ENCODE results near the gene PLPP6.
A peak's percentile ranks its signal among the peaks of the same experiment; 100 is the strongest.
"Not testable (repeated sequence)": the region's sequence is repeated elsewhere in the genome, so short reads cannot be mapped to it uniquely, and the experiment has no call there.

The PLPP6 gene

GRCh38 chr9:4662108-4662988 is at the start of gene PLPP6:
PLPP6 (plus strand) TSS chr9:4662294; CDS start chr9:4662376, 82 bp downstream.
- DNase-seq: peak; percentile 66 to 80 (median 72)

- no peak for DNase-seq
Observed at GRCh38 chr9:4614627-4615026, 47.5 kb upstream of the PLPP6 start.

GRCh38 chr9:4615251-4615650 is 46.8 kb upstream of the PLPP6 start:
- DNase-seq: no peak

- DNase-seq: peak in 1 of 6 experiments; percentile 4
Observed at GRCh38 chr9:4615778-4616177, 46.3 kb upstream of the PLPP6 start.

- no peak for DNase-seq
Observed at GRCh38 chr9:4617752-4618151, 44.3 kb upstream of the PLPP6 start.

- DNase-seq: no peak
Observed at GRCh38 chr9:4618700-4619099, 43.4 kb upstream of the PLPP6 start.

- DNase-seq: no peak
Observed at GRCh38 chr9:4620057-4620765, 41.9 kb upstream of the PLPP6 start.

GRCh38 chr9:4620881-4621555 is 41.1 kb upstream of the PLPP6 start:
- no peak for DNase-seq

- DNase-seq: no peak
Observed at GRCh38 chr9:4622016-4622415, 40.1 kb upstream of the PLPP6 start.

- DNase-seq: peak in 1 of 6 experiments; percentile 4
Observed at GRCh38 chr9:4630836-4631235, 31.3 kb upstream of the PLPP6 start.

GRCh38 chr9:4638968-4639367 is 23.1 kb upstream of the PLPP6 start:
- no peak for DNase-seq

- DNase-seq: no peak
Observed at GRCh38 chr9:4639420-4639819, 22.7 kb upstream of the PLPP6 start.

- DNase-seq: peak; percentile 15 to 75 (median 36)
Observed at GRCh38 chr9:4640027-4640426, 22.1 kb upstream of the PLPP6 start.

GRCh38 chr9:4642351-4642750 is 19.7 kb upstream of the PLPP6 start:
- DNase-seq: no peak

GRCh38 chr9:4654084-4654483 is 8.0 kb upstream of the PLPP6 start:
- no peak for DNase-seq

- DNase-seq: no peak
Observed at GRCh38 chr9:4654538-4654937, 7.6 kb upstream of the PLPP6 start.

- DNase-seq: not testable (repeated sequence)
Observed at GRCh38 chr9:4656196-4656595, 5.9 kb upstream of the PLPP6 start.

GRCh38 chr9:4656621-4657020 is 5.5 kb upstream of the PLPP6 start:
- no peak for DNase-seq

- DNase-seq: no peak
Observed at GRCh38 chr9:4657426-4658159, 4.5 kb upstream of the PLPP6 start.

- not testable (repeated sequence) for DNase-seq
Observed at GRCh38 chr9:4660665-4661064, 1.4 kb upstream of the PLPP6 start.

GRCh38 chr9:4661165-4661564 is 929 bp upstream of the PLPP6 start:
- DNase-seq: no peak

- peak in 4 of 6 experiments; percentile 32 to 80 (median 62) for DNase-seq
Observed at GRCh38 chr9:4661611-4662010, 483 bp upstream of the PLPP6 start.
